Mesodermal cell (in vitro differentiated cells): ENCODE measurements around the gene CLEC10A. TPM values are rescaled to one million over a fixed set of nuclear protein-coding genes. Genes with fewer than 3 reads are reported as not detected.
"Not testable (repeated sequence)": the region's sequence is repeated elsewhere in the genome, so short reads cannot be mapped to it uniquely, and the experiment has no call there.

Experiments
- H3K27ac ChIP-seq: 2 replicates; pipeline ENCODE4 v1.7.0; 2013; ENCODE audit warnings: mild to moderate bottlenecking, low read depth, low read length, moderate library complexity; ENCODE audit not compliant: severe bottlenecking
- H3K36me3 ChIP-seq: 2 replicates; pipeline ENCODE4 v1.7.1; 2013; ENCODE audit warnings: mild to moderate bottlenecking, low read length, moderate library complexity; ENCODE audit not compliant: control insufficient read depth, insufficient read depth
- H3K4me1 ChIP-seq: one replicate; pipeline ENCODE4 v1.7.1; 2013; ENCODE audit warnings: mild to moderate bottlenecking, low read length; ENCODE audit not compliant: insufficient read depth, control insufficient read depth, poor library complexity, severe bottlenecking
- H3K4me3 ChIP-seq: 2 replicates; pipeline ENCODE4 v1.7.0; 2013; ENCODE audit warnings: low read length, control low read depth, mild to moderate bottlenecking; ENCODE audit not compliant: insufficient read depth, poor library complexity, severe bottlenecking; ENCODE audit errors: extremely low read depth
- H3K9me3 ChIP-seq: 2 replicates; pipeline ENCODE4 v1.7.1; 2013; ENCODE audit warnings: mild to moderate bottlenecking, low read length, moderate library complexity; ENCODE audit not compliant: control insufficient read depth
- WGBS, 2 experiments: methylation state at CpG; one replicate each; pipeline ENCODE4 v1.1.5; 2013; ENCODE audit warnings: missing lambda C conversion rate in 2 of 2; ENCODE audit not compliant: insufficient coverage in 2 of 2; 5-methylcytosine and 5-hydroxymethylcytosine counted together
- polyA plus RNA-seq, 2 experiments: library from polyadenylated mRNA; stranded (reverse); fragments of 50-300 nt; gene quantifications; one replicate each; pipeline ENCODE4 v1.2.3, GENCODE V29; 2013

Gene CLEC10A
- not detected for polyA plus RNA-seq (2013, experiment 1 of 2)
- not detected for polyA plus RNA-seq (2013, experiment 2 of 2)

DNA sequence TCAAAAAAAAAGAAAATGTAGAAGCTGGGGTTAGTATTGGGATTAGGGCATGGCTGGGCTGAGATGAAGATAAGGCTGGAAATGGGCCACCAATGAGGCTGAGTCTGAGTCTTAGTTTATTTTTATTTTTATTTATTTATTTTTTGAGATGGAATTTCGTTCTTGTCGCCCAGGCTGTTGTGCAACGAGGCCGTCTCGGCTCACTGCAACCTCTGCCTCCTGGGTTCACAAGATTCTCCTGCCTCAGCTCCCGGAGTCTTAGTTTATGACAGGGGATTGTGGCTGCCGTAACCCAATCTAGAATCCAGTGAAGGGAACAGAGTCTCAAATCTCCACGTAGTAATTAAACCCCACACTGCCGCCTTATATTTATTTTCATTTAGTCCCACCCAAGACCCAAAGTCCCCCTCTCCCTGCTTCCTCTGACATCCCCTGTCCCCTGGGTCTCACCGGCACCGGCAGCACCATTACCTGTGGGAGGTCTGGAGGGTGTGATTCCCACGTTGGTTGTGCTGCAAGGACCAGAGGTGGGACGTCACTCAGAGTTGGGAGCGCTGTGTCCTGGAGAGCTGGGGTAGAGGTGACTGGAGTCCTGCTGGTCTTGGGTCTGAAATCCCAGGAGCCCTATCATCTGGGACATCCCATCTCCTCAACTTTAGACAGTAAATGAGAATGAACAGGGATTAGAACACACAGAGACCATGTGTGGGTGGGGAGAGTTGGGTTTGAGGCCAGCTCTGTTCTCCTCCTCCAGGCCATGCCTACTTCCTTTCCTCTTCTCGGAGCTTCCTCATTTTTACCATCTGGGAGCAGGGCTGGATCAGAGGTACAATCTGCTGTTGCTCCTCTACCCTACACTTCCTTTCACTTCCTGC, at the start of gene CLEC10A:
CLEC10A (minus strand) TSS at position 671 of the 875 bp plus-strand sequence. CDS start 1,439 bp downstream, outside the sequence.
- H3K27ac ChIP-seq = no peak within 1 kb of the TSS
- no peaks in the 10 kb centered on the region for H3K9me3 ChIP-seq
- no peak within 1 kb of the TSS for H3K4me3 ChIP-seq
- no peaks in the 10 kb centered on the region for H3K4me1 ChIP-seq
- no peaks in the 10 kb centered on the region for H3K36me3 ChIP-seq
- WGBS, 2 experiments = 91 to 94% methylated on average over 5 to 10 of the region's 15 CpGs

DNA sequence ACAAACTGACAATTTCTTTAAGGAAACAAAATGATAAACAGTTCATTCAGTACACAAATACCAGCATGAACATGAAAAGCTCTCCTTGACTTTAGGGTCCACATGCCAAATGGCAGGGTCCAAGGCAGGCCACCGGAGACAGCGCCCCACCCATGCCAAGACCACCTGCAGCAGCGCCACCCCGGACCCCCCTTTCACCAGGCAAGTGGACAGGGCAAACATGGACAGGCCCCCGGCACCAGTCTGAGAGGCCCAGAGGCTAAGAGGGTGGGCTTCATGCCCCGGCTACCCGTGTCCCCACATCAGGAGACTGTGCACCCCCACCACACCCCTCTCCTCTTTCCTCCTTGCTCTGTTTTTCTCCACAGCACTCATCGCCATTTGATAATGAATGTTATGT, 49.3 kb upstream of the CLEC10A start:
- peaks cover 5% of the 10 kb centered on the region for H3K4me1 ChIP-seq
- H3K36me3 ChIP-seq = no peaks in the 10 kb centered on the region
- no peak overlapping the region for H3K27ac ChIP-seq
- WGBS, 2 experiments = 84 to 91% methylated on average over 7 of the region's 8 CpGs
- H3K4me3 ChIP-seq = no peak overlapping the region
- no peaks in the 10 kb centered on the region for H3K9me3 ChIP-seq

DNA sequence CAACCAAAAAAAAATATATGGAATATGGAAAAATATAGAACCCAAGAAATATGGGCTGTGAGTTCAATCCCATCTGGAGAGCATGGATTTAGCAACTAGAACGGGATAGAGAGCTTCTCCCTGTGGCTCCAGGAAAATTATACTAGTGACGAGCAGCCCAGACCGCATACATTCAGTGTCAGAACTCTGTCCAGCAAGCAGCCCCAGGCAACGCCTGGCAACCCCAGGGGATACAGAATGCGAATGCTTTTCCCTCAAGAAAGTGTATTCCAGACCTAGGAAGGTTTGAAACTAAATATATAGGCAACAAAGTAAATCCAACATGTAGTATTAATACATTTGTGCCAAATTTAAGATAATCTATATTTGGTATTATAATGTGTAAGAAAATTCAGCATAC, 48.1 kb upstream of the CLEC10A start:
- Histone ChIP-seq H3K9me3 (no peaks in the 10 kb centered on the region), H3K27ac (no peak overlapping the region), H3K36me3 (no peaks in the 10 kb centered on the region), H3K4me1 (peaks cover 5% of the 10 kb centered on the region), H3K4me3 (no peak overlapping the region)
- 71 to 72% methylated on average over 4 to 5 of the region's 5 CpGs for WGBS, 2 experiments

DNA sequence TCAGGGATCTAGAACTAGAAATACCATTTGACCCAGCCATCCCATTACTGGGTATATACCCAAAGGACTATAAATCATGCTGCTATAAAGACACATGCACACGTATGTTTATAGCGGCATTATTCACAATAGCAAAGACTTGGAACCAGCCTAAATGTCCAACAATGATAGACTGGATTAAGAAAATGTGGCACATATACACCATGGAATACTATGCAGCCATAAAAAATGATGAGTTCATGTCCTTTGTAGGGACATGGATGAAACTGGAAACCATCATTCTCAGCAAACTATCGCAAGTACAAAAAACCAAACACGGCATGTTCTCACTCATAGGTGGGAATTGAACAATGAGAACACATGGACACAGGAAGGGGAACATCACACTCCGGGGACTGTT, 47.5 kb upstream of the CLEC10A start:
- H3K9me3 ChIP-seq, H3K4me3 ChIP-seq, H3K27ac ChIP-seq, H3K36me3 ChIP-seq, H3K4me1 ChIP-seq: not testable (repeated sequence)
- no CpG with 5 or more reads among the region's 5 CpGs for WGBS, 2 experiments

GRCh38 chr17:7126386-7126785, 46.3 kb upstream of the CLEC10A start:
- not testable (repeated sequence) for H3K9me3 ChIP-seq, H3K4me3 ChIP-seq, H3K36me3 ChIP-seq, H3K4me1 ChIP-seq, H3K27ac ChIP-seq
- 87 to 88% methylated on average over 9 of the region's 12 CpGs for WGBS, 2 experiments

DNA sequence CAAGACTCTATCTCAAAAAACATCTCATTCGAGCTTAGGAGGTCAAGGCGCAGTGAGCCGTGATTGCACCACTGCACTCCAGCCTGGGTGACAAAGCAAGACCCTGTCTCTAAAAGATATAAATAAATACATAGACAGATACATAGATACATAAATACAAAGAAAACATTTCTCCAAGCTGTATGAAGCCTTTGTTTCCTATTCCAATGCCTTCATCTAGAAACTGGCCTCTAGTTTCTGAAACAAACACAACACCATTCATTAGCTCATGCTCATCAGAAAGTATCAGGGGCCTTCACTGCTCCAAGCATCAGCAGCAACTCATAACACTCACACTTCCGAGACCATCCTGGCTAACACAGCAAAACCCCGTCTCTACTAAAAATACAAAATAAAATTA, 44.9 kb upstream of the CLEC10A start:
- no peak overlapping the region for H3K4me3 ChIP-seq
- no peaks in the 10 kb centered on the region for H3K9me3 ChIP-seq
- no peaks in the 10 kb centered on the region for H3K36me3 ChIP-seq
- 82 to 88% methylated on average over 2 to 4 of the region's 5 CpGs for WGBS, 2 experiments
- no peaks in the 10 kb centered on the region for H3K4me1 ChIP-seq
- no peak overlapping the region for H3K27ac ChIP-seq

GRCh38 chr17:7123844-7124243, 43.8 kb upstream of the CLEC10A start:
- Histone ChIP-seq H3K36me3 (no peaks in the 10 kb centered on the region), H3K4me3 (no peak overlapping the region), H3K9me3 (no peaks in the 10 kb centered on the region), H3K4me1 (no peaks in the 10 kb centered on the region), H3K27ac (no peak overlapping the region)
- 91 to 92% methylated on average over 3 to 4 of the region's 4 CpGs for WGBS, 2 experiments

DNA sequence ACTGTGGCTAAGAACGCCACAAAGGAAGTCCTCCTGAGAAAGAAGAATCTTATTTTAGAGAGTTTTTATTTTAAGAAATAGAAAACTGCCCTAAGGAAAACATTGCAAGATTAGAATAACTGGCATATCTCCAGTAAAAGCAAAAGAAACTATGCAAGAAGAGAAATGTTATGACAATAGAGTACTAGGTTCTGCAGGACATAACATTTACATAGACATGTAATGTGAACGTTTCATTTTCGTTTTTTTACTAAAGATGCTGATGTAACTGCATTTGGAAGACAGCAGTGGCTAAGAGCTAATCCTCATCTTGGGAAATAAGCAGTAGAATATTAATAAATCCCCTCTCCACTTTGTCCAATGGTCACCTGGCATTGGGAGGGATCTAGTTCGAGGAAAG, 42.3 kb upstream of the CLEC10A start:
- Histone ChIP-seq H3K4me3 (no peak overlapping the region), H3K27ac (no peak overlapping the region), H3K36me3 (no peaks in the 10 kb centered on the region), H3K9me3 (no peaks in the 10 kb centered on the region), H3K4me1 (no peaks in the 10 kb centered on the region)
- no CpG with 5 or more reads among the region's 4 CpGs for WGBS, 2 experiments

- H3K9me3 ChIP-seq, H3K4me3 ChIP-seq, H3K4me1 ChIP-seq, H3K36me3 ChIP-seq, H3K27ac ChIP-seq: not testable (repeated sequence)
- 87 to 92% methylated on average over 12 of the region's 12 CpGs for WGBS, 2 experiments
Observed at GRCh38 chr17:7120635-7121034, 40.6 kb upstream of the CLEC10A start.

GRCh38 chr17:7120123-7120522, 40.1 kb upstream of the CLEC10A start:
- H3K4me3 ChIP-seq = no peak overlapping the region
- no peaks in the 10 kb centered on the region for H3K36me3 ChIP-seq
- no peaks in the 10 kb centered on the region for H3K4me1 ChIP-seq
- 92 to 100% methylated on average over 1 to 2 of the region's 2 CpGs for WGBS, 2 experiments
- no peak overlapping the region for H3K27ac ChIP-seq
- H3K9me3 ChIP-seq = no peaks in the 10 kb centered on the region

GRCh38 chr17:7119314-7119713, 39.3 kb upstream of the CLEC10A start:
- 90 to 96% methylated on average over 7 to 9 of the region's 11 CpGs for WGBS, 2 experiments
- Histone ChIP-seq H3K4me1 (no peaks in the 10 kb centered on the region), H3K36me3 (no peaks in the 10 kb centered on the region), H3K27ac (no peak overlapping the region), H3K9me3 (no peaks in the 10 kb centered on the region), H3K4me3 (no peak overlapping the region)
